HFF-Myc (cell line): ENCODE data around the gene MOCOS.
"Not testable (repeated sequence)": the region's sequence is repeated elsewhere in the genome, so short reads cannot be mapped to it uniquely, and the experiment has no call there.

Experiments
- DNase-seq: peaks from one replicate; pipeline ENCODE4 v3.0.0-alpha.2; 2011; ENCODE audit warnings: low read depth; ENCODE audit errors: extremely low read depth
- H3K4me3 ChIP-seq: replicated peaks from 2 replicates; pipeline ENCODE4 v1.5.1; 2011; ENCODE audit warnings: low read depth, mild to moderate bottlenecking, control low read depth, low read length
- TF ChIP-seq, protein P1 (sequence below): IDR thresholded peaks from 2 replicates; pipeline ENCODE4 v1.5.1; 2012; ENCODE audit warnings: mild to moderate bottlenecking, low read depth, low read length, control low read depth; ENCODE audit errors: missing control alignments

MOCOS gene

DNA sequence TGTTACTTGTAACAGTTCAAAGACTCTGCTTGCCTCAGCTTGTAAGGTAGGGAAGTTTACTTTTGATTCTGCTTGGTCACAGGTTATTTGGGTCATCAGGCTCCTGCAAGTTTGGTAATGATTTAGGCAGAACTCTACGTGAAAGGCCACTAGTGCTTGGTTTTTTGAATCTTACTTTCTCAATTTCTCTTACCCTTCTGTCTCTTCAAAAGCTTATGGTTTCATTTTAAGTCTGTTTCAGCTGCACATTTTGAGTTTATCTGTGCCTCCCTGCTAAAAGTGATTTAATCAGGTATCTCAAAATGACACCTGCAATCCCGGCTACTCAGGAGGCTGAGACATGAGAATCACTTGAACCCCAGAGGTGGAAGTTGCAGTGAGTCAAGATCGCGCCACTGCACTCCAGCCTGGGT, 26.3 kb upstream of the MOCOS start:
- TF ChIP-seq, protein P1, sequence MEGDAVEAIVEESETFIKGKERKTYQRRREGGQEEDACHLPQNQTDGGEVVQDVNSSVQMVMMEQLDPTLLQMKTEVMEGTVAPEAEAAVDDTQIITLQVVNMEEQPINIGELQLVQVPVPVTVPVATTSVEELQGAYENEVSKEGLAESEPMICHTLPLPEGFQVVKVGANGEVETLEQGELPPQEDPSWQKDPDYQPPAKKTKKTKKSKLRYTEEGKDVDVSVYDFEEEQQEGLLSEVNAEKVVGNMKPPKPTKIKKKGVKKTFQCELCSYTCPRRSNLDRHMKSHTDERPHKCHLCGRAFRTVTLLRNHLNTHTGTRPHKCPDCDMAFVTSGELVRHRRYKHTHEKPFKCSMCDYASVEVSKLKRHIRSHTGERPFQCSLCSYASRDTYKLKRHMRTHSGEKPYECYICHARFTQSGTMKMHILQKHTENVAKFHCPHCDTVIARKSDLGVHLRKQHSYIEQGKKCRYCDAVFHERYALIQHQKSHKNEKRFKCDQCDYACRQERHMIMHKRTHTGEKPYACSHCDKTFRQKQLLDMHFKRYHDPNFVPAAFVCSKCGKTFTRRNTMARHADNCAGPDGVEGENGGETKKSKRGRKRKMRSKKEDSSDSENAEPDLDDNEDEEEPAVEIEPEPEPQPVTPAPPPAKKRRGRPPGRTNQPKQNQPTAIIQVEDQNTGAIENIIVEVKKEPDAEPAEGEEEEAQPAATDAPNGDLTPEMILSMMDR = no peak
- no peak for DNase-seq
- H3K4me3 ChIP-seq = no peak overlapping the region

DNA sequence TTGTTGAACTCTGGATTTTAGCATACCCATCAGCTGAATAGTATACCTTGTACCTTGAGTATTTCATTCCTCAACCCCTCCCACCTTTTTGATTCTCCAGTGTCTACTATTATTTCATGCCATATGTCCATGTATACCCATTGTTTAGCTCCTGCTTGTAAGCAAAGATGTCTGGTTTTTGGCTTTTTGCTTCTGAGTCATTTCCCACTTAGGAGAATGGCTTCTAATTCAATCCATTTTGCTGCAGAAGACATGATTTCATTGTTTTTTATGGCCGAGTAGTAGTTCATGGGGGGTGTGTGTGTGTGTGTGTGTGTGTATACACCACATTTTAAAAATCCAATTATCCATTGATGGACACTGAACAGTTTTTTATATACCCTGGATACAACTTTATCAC, 24.3 kb upstream of the MOCOS start:
- TF ChIP-seq, protein P1 = no peak
- no peak for DNase-seq
- no peak overlapping the region for H3K4me3 ChIP-seq

DNA sequence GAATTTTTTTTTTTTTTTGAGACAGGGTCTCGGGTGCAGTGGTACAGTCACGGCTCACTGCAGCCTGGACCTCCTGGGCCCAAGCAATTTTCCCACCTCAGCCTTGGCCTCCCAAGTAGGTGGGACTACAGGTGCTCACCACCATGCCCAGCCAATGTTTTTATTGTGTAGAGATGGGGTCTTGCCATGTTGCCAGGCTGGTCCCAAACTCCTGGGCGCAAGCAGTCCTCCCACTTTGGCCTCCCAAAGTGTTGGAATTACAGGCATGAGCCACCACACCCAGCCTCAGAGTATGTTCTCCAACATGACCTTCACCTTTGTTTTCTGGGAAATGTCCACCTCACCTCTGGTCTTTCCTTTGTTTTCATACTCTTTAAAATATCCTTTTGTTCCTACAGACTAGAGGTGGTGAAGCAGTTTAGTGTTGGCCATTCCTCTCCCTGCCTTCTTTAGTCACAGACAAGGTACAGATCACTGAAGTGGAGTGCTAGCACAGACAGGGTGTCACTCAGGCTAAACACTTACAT, 19.5 kb upstream of the MOCOS start:
- no peak overlapping the region for H3K4me3 ChIP-seq
- TF ChIP-seq, protein P1 = no peak
- DNase-seq = no peak

- not testable (repeated sequence) for H3K4me3 ChIP-seq, DNase-seq
Measured at GRCh38 chr18:36168296-36168695, 19.0 kb upstream of the MOCOS start.

- H3K4me3 ChIP-seq = no peak overlapping the region
- no peak for DNase-seq
- TF ChIP-seq, protein P1 = no peak
Measured at GRCh38 chr18:36169938-36170337, 17.4 kb upstream of the MOCOS start.

DNA sequence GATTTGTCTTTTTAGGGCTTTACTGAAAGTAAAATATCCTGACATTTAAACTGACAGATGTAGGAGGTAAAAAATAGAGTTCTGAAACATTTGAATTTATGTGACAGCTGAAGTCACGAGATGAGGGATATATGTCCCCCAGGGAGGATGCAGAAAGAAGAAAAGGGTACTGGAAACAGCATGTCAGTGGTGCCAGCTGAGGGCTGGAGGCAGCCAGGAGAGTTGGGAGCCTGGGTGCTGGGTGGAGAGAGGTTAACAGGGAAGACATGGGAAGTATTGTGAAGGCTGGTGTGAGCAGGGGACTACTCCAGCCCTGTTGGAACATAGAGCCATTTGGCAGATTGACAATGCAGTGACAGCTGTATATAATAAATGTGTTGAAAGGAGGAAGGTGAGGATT, 11.8 kb upstream of the MOCOS start:
- DNase-seq = no peak
- H3K4me3 ChIP-seq = no peak overlapping the region
- TF ChIP-seq, protein P1 = no peak

DNA sequence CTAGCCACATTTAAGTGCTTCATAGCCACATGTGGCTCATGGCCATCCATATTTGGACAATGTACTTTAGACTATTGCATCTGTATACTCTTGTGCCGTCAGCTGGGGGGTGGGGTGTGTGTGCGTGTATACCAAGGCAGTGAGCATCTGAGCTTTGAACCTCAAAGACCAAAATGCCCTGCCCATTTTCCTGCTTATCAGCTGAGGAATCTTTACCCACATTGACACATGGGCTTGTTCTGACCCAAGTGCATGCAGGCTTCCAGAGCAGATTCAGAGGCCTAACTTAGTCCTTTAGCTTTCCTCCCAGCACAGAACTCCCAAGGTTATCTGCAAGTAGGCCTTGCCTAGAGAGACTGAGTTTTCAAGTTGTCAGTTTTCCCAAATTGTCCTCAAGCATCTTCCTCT, 11.1 kb upstream of the MOCOS start:
- DNase-seq = no peak
- H3K4me3 ChIP-seq = no peak overlapping the region
- TF ChIP-seq, protein P1 = no peak
